Activated CD4-positive, alpha-beta T cell treated with anti-CD3 and anti-CD28 coated beads, Interleukin-2, Interleukin-6, amounts not matched to agents 100 ng/mL and 50 ng/mL, durations not matched to agents 16 hours and 8 hours (primary cell): ENCODE results near the gene TLNRD1.

Experiments
- DNase-seq: peaks from one replicate; pipeline ENCODE4 v3.0.0-alpha.2; 2020

TLNRD1 gene

DNA sequence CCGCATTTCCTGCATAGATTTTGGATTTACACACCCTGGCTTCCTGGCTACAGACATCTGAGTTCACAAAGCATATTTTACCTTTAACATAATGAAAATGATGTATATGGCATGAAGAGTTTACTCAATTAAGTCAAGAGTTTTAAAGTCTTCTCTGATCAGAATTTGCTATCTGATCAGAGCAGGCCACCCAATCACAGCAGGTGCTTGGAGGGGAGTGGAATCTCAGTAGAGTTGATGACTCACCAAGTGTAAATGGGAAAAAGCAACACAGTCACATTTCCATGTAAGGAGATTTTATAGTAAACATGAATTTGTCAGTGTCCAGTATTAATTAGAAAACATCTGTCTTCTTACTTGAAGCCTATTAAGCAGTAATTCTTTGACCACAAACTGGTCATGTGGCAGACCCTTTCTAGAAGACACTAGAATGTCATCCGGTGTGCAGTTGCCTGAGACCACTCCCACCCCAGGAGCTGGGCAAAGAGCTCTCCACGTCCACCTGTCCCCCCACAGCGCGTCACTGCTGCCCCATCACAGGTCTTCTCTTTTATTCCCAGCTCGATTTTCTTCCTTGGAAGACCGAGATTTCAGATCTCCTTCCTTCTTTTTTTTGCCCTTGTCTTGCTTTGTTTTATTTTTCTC lies 21.9 kb upstream of the TLNRD1 start:
- no peak for DNase-seq

DNA sequence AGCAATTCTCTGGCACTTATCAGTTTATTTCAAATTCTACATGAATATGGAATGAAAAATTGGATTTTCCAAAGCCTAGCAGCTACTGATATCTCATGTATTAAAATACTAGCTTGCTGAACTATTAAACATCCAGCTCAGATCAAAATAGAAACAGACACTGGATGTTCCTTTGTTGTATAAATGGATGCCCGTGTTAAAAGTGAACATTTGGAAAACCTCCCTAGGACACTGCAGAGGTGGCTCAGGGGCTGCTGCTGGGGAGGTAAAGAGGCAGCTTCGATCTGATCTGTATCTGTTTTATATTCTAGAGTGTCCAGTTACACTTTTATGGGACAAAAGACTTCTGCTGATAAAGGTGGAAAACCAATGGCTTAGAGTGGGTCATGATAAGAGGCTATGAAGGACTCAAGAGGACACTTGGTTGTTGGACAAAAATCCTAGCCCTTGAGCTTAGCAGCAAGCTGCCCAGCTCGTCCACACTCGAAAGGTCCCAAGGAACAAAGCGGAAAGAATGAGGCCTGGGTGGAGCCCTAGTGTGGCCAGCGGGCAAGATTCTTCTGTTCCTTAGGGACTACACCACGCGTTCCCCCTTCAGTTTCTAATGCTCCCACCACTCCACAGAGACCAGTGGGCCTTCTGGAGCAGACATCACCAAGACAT lies 21.1 kb upstream of the TLNRD1 start:
- DNase-seq: no peak

DNA sequence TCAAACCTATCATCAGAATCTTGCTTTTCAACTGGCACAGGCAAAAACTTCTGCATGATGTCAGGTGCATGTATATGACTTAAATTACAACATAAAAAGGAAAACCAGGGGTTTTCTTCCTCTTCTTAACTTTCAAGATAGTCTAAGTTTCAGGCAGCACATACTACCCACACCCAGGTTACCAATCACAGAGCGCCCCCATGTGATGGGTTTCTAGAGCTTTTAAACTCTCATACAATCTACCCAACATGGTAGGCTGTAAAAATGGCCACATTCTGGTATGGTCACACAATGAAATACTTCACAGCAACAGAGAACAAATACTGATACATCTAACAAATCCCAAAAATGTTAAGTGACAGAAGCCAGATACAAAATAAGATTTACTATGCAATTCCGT lies 18.5 kb upstream of the TLNRD1 start:
- DNase-seq: no peak

DNA sequence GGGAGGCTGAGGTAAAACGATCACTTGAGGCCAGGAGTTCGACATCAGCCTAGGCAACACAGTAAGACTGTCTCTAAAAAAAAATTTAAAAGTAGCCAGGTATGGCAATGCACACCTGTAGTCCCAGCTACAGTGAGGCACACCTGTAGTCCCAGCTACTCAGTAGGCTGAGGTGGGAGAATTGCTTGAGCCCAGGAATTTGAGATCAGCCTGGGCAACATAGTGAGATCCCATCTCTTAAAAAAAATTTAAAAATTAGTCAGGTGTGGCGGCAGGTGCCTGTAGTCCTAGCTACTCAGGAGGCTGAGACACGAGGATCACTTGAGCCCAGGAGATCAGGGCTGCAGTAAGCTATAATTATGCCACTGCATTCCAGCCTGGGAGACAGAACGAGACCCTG lies 17.9 kb upstream of the TLNRD1 start:
- no peak for DNase-seq

DNA sequence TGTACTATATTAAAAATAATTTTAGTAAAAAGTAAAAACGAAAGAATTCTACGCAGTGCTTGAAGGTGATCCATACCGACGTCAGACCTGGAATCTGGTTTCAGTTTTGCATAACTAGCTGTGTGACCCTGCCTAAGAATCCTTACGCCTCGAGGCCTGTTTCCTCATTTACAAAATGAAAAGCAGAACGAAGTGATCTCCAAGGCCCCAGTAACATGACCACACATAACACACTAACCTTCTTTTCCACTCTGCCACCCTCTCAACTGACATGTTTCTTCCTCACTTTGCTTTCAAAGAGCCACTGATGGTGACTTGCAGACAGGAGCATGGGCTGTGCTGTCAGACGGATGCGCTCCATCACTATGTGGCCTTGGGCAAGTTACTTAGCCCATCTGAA lies 15.9 kb upstream of the TLNRD1 start:
- no peak for DNase-seq

DNA sequence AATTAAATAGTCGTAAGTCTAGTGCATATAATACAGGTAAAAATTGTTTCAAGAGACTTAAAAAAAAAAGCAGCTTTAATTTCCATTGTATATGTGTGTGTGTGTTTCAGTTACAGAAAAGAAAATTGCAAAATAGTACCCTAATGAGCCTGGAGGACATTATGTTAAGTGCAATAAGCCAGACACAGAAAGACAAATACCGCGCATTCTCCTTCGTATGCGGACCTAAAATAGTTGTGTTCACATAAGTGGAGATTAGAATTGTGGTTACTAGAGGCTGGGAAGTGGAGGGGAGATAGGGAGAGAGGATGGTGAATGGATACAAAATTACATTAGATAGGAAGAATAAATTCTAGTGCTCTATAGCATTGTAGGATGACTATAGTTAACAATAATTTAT lies 14.7 kb upstream of the TLNRD1 start:
- no peak for DNase-seq

DNA sequence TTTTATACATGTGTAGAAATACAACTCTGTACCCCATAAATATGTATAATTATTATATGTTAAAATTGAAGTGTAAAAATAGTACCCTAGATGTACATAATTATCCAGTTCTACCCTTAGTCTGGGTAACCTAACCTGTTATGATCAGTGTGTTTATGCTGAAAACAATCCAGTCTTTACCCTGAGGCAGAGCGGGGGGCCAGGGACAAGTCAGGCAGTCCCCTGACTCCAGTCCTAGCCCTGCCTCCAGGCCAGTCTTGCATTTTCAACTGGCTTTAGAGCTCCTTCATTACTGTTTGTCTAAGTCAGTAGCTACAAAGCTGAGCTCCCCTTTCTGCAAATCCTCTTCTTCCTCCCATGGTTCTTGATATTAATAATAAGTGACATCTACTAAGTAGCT lies 14.2 kb upstream of the TLNRD1 start:
- DNase-seq: no peak

DNA sequence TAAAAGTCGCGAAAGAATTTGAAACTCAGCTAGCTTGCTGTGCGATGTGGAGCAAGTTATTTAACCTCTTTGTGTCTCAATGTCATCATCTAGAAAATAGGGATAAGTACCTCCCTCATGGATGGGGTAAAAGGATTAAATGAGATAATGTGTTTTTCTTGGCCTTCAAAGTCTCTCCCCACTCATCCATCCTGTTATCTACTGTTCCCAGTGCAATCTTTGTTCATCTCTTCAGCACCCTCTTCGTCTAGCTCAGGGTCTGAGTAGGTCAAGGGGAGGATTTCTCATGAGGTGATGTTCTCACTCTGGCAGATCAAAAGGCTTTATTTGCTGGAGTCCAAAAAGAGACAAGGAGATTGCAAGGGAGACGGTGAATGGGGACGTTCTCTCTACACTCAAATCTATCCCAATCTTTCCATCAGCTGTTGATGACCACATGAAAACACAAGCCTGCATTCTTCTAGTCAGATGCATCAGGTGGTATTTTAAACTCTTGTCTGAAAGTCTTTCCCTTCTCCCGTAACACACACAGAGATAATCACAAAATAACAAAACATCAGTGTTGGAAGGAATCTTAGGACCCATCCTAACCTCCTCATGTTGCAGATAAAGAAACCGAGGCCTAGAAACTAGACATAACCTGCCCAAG lies 12.5 kb upstream of the TLNRD1 start:
- no peak for DNase-seq

DNA sequence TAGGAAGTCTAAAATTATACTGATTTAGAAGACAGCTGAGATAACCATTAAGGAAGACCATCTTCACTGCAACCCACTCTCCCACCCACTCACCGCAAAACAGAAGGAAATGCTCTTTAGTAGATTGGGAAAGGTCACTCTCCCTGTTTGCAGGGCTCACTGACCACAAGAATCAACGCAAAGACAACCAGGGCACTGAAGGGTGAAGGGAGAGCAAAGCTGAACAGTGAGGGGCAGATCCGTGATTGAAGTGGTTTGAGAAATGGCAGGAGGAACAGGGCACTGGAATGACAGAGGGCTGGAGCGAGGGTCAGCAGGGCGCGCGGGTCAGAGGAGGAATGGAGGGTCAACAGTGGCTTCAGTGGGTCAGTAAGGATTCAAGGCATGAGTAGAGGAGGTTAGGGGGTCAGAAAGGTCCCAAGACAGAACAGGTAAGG lies 11.6 kb upstream of the TLNRD1 start:
- no peak for DNase-seq

DNA sequence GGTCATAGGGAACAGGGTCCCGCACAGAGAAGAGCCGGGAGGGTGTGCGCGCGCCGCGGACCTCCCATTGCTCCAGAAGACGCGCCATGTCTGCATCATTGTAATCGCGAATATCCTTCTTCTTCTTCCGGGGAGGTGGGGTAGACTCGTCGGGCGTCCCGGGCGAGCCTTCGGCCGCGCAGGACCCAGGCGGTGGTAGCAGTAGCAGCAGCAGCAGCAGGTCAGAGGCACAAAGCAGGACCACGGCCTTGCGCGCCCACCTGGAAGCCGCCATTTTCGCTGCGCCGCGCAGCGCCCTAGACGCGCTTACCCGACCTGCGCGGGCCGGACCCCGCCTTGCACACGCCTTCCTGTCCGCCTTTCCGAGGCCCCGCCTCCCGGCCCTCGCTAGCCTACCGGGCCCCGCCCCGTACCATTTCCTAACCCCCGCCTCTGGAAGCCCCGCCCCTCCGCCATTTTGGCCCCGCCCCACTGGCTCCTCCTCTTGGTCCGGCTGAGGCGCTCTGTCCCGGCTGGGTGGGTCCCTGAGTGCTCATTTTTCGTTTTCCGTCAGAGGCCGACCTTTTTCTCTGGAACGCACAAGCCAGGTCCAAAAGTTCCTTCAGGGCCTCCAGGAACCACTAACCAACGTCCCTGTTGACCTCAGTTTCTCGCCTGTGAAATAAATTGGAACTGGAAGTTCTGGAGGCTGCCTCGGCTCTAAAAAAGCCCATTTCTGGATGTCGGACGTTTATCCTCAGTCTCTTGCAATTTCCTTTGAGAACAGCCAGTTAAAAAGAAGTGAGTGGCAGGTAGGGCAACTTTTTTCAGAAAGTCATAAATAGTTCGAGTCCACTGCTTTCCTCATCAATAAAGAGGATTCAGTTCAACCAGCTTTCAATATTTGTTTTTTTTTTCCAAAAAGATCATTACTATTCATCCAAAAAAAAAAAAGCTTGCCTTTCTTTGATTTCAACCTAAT lies 10.9 kb upstream of the TLNRD1 start, which contains the start of gene MESD:
MESD (minus strand) TSS at position 302 of the 961 bp plus-strand sequence; CDS start at position 274, 28 bp downstream.
- DNase-seq: peak; percentile 99

DNA sequence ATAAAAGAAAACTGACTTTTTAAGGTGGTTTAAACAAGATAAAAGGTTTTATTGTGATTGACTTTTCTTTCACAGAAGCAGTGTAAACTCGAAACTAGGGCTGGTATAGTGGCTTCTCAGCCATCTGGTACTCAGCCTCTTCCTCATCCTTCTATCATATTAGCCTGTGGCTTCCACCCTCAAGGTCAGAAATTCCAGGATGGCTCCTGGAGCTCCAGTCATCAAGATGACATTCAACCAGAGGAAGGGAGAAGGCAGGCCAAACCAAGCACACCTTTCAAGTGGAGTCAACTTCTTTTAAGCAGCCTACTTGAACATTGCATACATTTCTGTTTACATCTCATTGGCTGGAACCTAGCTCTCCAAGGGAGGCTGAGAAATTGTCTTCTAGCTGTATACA lies 9.8 kb upstream of the TLNRD1 start:
- no peak for DNase-seq

DNA sequence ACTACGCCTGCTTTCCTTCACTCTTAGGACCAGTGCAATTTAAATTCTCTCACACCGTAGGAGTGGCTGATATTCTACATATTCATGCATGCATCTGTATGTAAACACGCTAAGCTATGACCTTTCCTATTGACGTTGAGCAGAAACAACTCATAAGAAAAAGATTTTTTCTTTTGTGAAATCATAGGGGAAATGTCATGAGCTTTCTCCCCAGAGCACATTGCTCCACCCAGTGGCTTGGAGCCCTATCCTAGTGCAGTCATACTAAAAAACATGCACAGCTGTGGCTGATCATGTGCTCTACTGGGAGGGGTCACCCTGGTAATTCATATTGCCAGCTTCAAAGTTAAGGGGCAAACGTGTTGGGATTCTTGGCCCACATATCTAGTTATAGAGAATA lies 9.3 kb upstream of the TLNRD1 start:
- peak; percentile 52 for DNase-seq

DNA sequence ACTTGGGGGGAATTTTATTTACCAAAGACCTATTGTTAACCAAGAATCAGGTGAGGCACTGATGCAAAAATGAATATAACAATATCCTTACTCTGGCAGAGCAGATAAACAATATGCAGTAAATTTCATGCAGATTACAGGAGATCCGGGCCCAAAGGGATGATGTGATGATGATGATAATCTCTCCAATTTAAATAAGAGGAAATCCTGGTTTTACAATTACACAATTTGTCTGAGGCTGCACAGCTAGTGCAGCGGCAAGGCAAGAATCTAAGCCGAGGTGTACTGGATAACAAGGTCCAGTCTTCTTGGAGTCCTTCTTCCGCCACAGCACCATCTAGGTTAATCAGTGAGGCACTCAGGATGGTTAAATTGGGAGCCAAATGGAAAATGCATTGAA lies 8.7 kb upstream of the TLNRD1 start:
- DNase-seq: no peak

DNA sequence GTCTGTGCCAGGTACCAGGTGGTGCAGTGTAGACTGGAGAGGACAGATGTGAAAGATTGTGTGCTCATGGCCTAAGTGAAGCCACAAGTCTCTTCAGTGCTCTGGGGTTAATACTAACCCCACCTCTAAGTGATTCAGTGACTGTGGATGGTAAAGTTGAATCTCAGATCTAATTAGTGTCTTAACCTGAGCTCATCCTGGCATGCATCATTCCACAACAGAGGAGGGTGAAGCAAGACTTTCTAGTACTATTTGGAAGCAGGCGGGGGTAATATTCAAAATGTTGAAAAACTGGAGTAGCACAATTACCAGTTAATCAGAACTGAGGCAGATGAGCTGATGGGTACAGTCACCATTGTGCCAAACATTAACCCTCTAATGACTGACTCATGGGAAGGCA lies 8.3 kb upstream of the TLNRD1 start:
- no peak for DNase-seq

DNA sequence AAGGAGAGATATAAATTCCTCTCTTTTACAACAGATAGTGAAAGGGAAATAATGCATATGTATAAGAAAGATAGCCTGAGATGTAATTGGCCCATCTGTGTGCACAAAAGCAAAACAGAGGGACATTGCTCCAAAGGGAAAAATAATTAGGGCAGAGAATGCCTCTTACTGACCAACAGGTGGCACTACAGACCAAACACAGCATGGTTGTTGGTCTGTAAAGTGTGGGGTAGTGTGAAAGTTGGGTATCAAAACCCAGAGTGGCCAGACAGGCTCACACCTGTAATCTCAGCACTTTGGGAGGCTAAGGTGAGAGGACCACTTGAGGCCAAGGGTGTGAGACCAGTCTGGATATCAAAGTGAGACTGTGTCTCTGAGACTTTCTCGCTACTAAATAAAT lies 4.5 kb upstream of the TLNRD1 start:
- peak; percentile 54 for DNase-seq

DNA sequence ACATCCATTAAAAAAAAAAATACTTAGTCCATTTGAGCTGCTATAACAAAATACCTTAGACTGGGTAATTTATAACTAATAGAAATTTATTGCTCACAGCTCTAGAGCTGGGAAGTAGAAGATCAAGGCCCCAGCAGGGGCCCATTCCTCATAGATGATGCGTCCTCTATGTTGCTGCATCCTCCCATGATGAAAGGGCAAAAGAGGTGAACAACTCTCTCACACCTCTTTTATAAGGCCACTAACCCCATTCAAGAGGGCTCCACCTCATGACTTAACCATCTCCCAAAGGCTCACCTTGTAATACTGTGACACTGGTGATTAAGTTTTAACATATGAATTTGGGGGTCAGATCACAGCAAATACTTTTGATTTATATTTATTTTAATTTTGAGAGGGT lies 3.0 kb upstream of the TLNRD1 start:
- no peak for DNase-seq

DNA sequence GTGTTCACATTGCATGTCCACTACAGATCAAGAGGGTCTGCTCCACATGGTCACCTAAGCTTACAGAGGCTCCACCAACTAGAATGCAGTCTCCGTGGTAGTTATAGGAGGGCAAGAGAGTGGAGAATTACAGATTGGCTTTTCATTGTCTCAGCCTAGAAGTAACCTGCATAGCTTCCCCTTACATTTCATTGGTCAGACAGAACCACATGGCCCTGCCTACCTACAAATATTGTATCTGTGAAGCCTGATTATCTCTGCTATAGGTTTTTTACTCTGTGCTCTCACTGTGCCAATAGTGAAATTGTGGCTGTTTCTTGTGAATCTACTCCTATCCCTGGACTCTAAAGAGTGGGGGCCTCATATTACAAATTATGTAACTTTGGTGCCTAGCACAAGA lies 2.5 kb upstream of the TLNRD1 start:
- no peak for DNase-seq

DNA sequence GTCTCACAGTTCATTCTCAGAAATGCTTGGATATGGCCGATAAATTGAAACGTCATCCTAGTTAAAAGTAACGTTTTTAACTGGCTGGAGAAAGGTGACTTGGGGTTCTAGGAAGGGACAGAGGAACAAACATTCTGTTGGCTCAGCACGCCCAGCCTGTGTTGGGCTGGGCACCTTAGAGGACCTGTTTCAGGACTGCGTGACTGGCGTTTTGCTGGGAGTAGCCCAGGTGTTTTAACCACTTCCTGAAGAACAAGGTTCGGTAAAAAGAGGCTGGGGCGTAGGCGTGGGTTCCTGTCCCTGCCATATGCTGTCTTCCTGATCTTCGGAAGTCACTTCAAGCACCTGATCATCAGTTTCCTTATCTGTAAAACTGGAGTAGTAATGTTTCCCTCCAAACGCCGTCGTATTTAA lies 1.1 kb upstream of the TLNRD1 start:
- peak; percentile 82 for DNase-seq

DNA sequence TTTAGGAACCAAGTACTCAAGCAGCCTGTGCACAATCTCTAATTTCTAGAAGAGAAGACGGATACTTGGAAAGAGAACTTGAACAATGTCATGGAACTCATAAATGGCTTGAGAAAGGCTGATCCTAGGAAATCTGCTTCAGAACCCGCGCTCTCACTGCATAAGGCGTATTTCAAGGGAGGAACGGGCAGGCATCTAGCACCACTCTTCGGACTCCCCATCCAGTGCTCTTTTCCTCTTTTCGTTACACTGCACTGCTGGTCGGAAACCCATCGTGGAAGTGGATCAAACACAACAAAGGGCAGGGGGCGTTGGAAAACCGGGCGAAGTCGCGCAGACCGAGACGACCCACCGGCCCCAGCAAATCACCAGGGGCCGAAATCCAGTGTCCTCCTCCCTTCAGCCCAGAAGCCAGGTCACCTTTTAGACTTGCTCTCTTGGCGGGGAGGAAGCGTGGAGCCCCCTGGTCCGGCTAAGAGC lies 539 bp upstream of the TLNRD1 start:
- DNase-seq: no peak

DNA sequence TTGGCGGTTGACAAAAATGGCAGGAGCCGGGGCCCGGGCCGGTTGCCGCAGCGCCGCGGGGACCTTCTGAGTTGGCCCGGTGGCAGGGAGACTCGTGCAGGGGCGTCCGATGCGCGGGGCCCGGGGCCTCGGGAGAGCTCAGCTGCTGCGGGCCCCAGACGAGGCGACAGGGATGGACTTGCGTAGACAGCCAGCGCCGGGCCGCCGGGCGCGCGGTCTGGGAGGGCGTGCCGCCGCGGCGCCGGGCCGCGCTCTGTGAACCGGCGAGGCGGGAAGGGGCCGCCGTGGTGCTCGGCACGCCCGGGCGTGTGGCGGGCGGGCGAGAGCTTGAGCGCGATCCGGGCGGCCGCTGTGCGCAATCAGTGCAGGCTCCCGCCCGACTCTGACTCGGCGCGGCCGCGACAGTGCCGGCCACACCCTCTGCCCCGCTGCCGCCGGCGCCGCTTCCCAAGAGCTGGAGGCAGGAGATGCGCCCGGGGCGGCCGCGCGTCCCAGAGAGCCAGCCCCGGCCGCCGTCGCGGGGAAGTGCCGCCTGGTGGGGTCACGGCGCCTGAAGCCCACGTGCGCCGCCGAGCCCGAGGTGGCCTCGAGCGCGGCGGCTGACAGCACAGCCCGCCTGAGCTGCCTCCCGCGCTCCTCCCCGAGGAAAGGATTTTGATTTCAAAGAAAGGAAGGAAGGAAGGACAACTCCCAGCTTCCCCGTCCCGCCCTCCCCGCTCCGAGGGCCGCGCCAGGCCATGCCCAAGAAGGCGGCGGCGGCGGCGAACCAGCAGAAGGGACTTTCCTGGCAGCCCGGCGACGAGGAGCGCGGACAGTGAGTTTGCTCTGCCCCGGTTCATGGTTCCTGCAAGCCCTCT lies 657 bp downstream of the TLNRD1 start:
- DNase-seq: peak; percentile 58

DNA sequence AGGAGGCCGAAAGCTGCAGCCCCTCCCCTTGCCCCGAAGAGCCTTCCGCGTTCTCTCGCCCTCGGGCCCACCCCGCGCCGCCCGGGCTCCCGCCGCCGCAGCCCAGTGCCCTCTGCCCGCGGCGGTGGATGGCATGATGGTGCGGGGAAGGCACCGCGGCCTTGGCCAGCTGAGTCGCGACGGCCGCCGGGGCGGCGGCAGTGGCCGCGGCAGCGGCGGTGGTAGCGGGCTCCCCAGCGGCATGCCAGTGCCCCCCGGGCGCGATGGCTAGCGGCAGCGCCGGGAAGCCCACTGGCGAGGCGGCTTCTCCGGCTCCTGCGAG lies 1.2 kb downstream of the TLNRD1 start:
- no peak for DNase-seq
